ENCODE results near the gene CUX1. TPM values are rescaled to one million over a fixed set of nuclear protein-coding genes. Genes with fewer than 3 reads are reported as not detected.

The CUX1 gene
- total and polyA plus RNA-seq, 2 of the 13 experiments (the other 11 are each of a cell fraction or from before 2014, with no cell fraction given), result 13.7 to 14.9 TPM

GRCh38 chr7:102294589-102294988, 477.2 kb downstream of the CUX1 start (continued):
- TF ChIP-seq NFKBIZ (CRISPR knock-in tag; IDR thresholded peaks at IDR 0.05), result no peak

- Histone ChIP-seq H3K4me2 (ENCODE audit: low read depth, low read length) (no peak overlapping the region), H3K79me2 (ENCODE audit: insufficient read depth, low read length) (no peaks in the 10 kb centered on the region), H3K27me3 (ENCODE audit: control insufficient read depth in 1 of 2, insufficient read depth in 2 of 2, low read length in 2 of 2) (peaks cover 0 to 9% of the 10 kb centered on the region in 2 experiments; a peak in 1 of 5 replicates), H3K9ac (ENCODE audit: insufficient read depth, low read depth, low read length) (no peak overlapping the region), H3K36me3 (replicated peaks in 1 of 2; ENCODE audit: control insufficient read depth in 1 of 2, insufficient read depth in 2 of 2, low read length in 2 of 2) (no peaks in the 10 kb centered on the region), H3K4me3 (replicated peaks in 1 of 3; ENCODE audit: insufficient read depth in 1 of 3, low read depth in 2 of 3, low read length in 3 of 3) (no peak overlapping the region), H4K20me1 (ENCODE audit: insufficient read depth, low read length) (peaks cover 5% of the 10 kb centered on the region; the same call in 1 of the 2 replicates), H3K9me3 (ENCODE audit: low read length) (no peaks in the 10 kb centered on the region), H2AFZ (ENCODE audit: low read length) (no peak overlapping the region), H3K27ac (ENCODE audit: extremely low read length, insufficient read depth, low read length) (no peak overlapping the region), H3K4me1 (ENCODE audit: insufficient read depth, low read length) (peaks cover 12% of the 10 kb centered on the region)
- FAIRE-seq (no peak), ATAC-seq (peak; percentile 26), DNase-seq (ENCODE audit: low spot score) (no peak)
- ChIA-PET POLR2A (no interaction called here), CTCF (ENCODE audit: low intra/inter-chr PET ratio, low total read pairs) (no interaction called here)
- in situ Hi-C loops (cut with HindIII; ENCODE audit: extremely low pct_ligation_motif_present, low pct_unique_long_range_greater_than_20kb) (no loop called here), intact Hi-C loops (cut with micrococcal nuclease; ENCODE audit: unreplicated experiment) (no loop called here)
- no TSS peak for BruUV-seq (replicated peaks)
- 26% methylated on average over 11 of the region's 12 CpGs for WGBS (ENCODE audit: low lambda C conversion rate)
- no peak for TF ChIP-seq ZNF75D (CRISPR knock-in tag; IDR thresholded peaks at IDR 0.05; ENCODE audit: borderline replicate concordance)
- no peak for TF ChIP-seq GABPA (IDR thresholded peaks at IDR 0.05; ENCODE audit: low read depth, low read length)
- 0 out of 2 replicates have a peak, but pooled peaks have one; percentile 8 for TF ChIP-seq GABPA (CRISPR knock-in tag; IDR thresholded peaks at IDR 0.05; ENCODE audit: low read depth)
- peak; percentile 35; the same call in 1 of the 2 replicates for TF ChIP-seq NR2F6 (IDR thresholded peaks at IDR 0.05)
- no peak for TF ChIP-seq NR2F6 (CRISPR knock-in tag; IDR thresholded peaks at IDR 0.05)
- no peak for TF ChIP-seq BORCS8-MEF2B (CRISPR knock-in tag; IDR thresholded peaks at IDR 0.05)
Measured at GRCh38 chr7:102295346-102296178, 478.1 kb downstream of the CUX1 start.

- H3K36me3 ChIP-seq (replicated peaks in 1 of 2; ENCODE audit: control insufficient read depth in 1 of 2, insufficient read depth in 2 of 2, low read length in 2 of 2), result no peaks in the 10 kb centered on the region
- peaks cover 5% of the 10 kb centered on the region; the same call in 1 of the 2 replicates for H4K20me1 ChIP-seq (ENCODE audit: insufficient read depth, low read length)
- ATAC-seq (no peak), FAIRE-seq (no peak), DNase-seq (ENCODE audit: low spot score) (no peak)
- no peaks in the 10 kb centered on the region for H3K9me3 ChIP-seq (ENCODE audit: low read length)
- intact Hi-C loops (cut with micrococcal nuclease; ENCODE audit: unreplicated experiment), result no loop called here
- ChIA-PET POLR2A (no interaction called here), CTCF (ENCODE audit: low intra/inter-chr PET ratio, low total read pairs) (no interaction called here)
- H3K27ac ChIP-seq (ENCODE audit: extremely low read length, insufficient read depth, low read length), result no peak overlapping the region
- in situ Hi-C loops (cut with HindIII; ENCODE audit: extremely low pct_ligation_motif_present, low pct_unique_long_range_greater_than_20kb), result no loop called here
- H3K27me3 ChIP-seq (ENCODE audit: control insufficient read depth in 1 of 2, insufficient read depth in 2 of 2, low read length in 2 of 2), result peaks cover 0 to 9% of the 10 kb centered on the region in 2 experiments; a peak in 1 of 5 replicates
- no peak for TF ChIP-seq SRSF4 (IDR thresholded peaks at IDR 0.05; ENCODE audit: low read depth, low read length, poor library complexity, severe bottlenecking)
- peaks cover 12% of the 10 kb centered on the region for H3K4me1 ChIP-seq (ENCODE audit: insufficient read depth, low read length)
- no peak overlapping the region for H3K9ac ChIP-seq (ENCODE audit: insufficient read depth, low read depth, low read length)
- H3K79me2 ChIP-seq (ENCODE audit: insufficient read depth, low read length), result no peaks in the 10 kb centered on the region
- no peak overlapping the region for H3K4me2 ChIP-seq (ENCODE audit: low read depth, low read length)
- no peak overlapping the region for H2AFZ ChIP-seq (ENCODE audit: low read length)
- 43% methylated on average over 4 of the region's 6 CpGs for WGBS (ENCODE audit: low lambda C conversion rate)
- no TSS peak for BruUV-seq (replicated peaks)
- no peak overlapping the region for H3K4me3 ChIP-seq (replicated peaks in 1 of 3; ENCODE audit: insufficient read depth in 1 of 3, low read depth in 2 of 3, low read length in 3 of 3)
Measured at GRCh38 chr7:102296179-102296438, 478.7 kb downstream of the CUX1 start.
